HG02588 (cell line): ENCODE measurements around the gene P3H3.
"Not testable (repeated sequence)": the region's sequence is repeated elsewhere in the genome, so short reads cannot be mapped to it uniquely, and the experiment has no call there.

ENCODE experiments used
- ATAC-seq: cut with Tn5 transposase; IDR thresholded peaks from one replicate; pipeline ENCODE4 v1.9.1; 2021; ENCODE audit warnings: mild to moderate bottlenecking, moderate library complexity; ENCODE audit not compliant: unreplicated experiment

The P3H3 gene

DNA sequence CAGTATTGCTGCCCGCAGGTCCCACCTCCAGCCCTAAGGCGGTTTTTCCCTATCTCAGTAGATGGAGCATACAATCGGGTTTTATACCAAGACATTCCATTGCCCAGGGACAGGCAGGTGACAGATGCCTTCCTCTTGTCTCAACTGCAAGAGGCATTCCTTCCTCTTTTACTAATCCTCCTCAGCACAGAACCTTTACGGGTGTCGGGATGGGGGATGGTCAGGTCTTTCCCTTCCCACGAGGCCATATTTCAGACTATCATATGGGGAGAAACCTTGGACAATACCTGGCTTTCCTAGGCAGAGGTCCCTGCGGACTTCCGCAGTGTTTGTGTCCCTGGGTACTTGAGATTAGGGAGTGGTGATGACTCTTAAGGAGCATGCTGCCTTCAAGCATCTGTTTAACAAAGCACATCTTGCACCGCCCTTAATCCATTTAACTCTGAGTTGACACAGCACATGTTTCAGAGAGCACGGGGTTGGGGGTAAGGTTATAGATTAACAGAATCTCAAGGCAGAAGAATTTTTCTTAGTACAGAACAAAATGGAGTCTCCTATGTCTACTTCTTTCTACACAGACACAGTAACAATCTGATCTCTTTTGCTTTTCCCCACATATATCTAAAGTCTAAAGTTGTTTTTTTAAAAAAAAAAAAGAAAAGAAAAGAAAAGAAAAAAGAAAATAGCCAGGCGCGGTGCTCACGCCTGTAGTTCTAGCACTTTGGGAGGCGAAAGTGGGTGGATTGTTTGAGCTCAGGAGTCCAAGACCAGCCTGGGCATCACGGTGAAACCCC lies 58.2 kb downstream of the P3H3 start:
- ATAC-seq = not testable (repeated sequence)

- ATAC-seq = no peak
Measured at GRCh38 chr12:6887460-6887859, 59.3 kb downstream of the P3H3 start.

- ATAC-seq = no peak
Measured at GRCh38 chr12:6888360-6888759, 60.2 kb downstream of the P3H3 start.

DNA sequence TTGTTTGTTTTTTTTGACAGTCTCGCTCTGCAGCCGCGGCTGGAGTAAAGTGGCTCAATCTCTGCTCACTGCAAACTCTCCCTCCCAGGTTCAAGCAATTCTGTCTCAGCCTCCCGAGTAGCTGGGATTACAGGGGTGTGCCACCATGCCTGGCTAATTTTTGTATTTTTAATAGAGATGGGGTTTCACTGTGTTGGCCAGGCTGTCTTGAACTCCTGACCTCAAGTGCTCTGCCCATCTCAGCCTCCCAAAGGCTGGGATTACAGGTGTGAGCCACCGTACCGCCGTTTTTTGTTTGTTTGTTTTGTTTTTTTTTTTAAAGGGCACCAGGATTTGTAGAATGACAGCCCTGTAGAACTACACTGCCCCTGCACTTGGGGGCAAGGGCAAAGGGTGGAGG lies 60.6 kb downstream of the P3H3 start:
- not testable (repeated sequence) for ATAC-seq
